ENCODE results near the gene KIF3B. TPM values are rescaled to one million over a fixed set of nuclear protein-coding genes. Genes with fewer than 3 reads are reported as not detected.
"Not testable (repeated sequence)": the region's sequence is repeated elsewhere in the genome, so short reads cannot be mapped to it uniquely, and the experiment has no call there.

KIF3B gene
- total RNA-seq, 1 donor from 2014 or later: 20.1 TPM

DNA sequence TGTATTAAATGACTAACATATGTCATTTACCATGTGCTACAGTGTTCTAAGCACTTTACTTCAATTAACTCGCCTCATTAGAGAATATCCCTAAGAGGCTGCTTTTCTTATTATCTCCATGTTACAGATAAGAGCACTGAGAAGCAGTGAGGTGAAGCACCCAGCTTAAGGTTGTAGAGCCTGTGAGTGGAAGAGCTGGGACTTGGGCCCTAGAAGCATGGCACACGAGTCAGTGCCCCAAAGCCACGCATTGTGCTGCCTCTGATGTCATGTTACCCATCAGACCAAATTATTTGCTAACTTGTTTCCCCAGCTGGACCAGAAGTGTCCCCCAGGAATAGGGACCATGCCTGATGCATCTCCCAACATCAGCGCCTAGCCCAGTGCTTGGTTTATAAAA lies 35.6 kb upstream of the KIF3B start:
- Histone ChIP-seq H3K4me1 (no peaks in the 10 kb centered on the region), H3K27ac (no peak overlapping the region), H3K4me3 (no peak overlapping the region), H3K36me3 (no peaks in the 10 kb centered on the region), H3K27me3 (no peaks in the 10 kb centered on the region), H3K9me3 (no peaks in the 10 kb centered on the region)
- TF ChIP-seq, protein P1, sequence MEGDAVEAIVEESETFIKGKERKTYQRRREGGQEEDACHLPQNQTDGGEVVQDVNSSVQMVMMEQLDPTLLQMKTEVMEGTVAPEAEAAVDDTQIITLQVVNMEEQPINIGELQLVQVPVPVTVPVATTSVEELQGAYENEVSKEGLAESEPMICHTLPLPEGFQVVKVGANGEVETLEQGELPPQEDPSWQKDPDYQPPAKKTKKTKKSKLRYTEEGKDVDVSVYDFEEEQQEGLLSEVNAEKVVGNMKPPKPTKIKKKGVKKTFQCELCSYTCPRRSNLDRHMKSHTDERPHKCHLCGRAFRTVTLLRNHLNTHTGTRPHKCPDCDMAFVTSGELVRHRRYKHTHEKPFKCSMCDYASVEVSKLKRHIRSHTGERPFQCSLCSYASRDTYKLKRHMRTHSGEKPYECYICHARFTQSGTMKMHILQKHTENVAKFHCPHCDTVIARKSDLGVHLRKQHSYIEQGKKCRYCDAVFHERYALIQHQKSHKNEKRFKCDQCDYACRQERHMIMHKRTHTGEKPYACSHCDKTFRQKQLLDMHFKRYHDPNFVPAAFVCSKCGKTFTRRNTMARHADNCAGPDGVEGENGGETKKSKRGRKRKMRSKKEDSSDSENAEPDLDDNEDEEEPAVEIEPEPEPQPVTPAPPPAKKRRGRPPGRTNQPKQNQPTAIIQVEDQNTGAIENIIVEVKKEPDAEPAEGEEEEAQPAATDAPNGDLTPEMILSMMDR (IDR thresholded peaks at IDR 0.05): no peak
- DNase-seq (ENCODE audit: low spot score in 2 of 2): no peak
- intact Hi-C loops (cut with DNase I): no loop called here

DNA sequence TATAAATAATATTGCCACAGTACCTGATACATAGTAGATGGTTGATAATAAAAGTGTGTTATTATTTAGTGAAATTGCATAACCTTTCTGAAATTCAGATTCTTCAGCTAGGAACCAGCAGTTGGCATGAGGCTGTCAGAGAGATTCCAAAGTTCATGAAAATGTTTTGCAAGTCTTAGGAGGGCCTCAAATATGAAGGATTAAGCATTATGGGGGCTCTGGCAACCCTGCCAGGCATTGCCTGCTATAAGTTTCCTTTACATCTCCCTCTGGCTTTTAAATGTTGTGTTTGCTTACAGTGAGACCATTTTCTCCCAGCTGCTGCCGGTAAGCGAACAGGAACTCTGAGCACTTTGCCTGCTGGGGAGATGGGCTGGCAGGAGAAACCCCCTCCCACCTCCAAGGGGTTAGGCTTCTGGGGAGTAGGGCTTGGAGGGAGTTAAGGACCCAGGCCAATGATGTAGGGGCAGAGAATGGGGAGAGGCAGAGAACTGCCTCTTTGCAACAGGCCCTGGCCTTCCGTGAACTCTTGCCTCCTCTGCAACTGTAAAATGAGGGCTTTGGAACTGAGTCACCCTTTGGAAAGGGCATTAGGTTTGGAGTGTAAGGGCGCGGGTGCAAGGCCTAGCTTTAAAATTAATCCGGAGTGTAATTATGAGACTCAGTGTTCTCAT lies 33.2 kb upstream of the KIF3B start:
- no peaks in the 10 kb centered on the region for H3K27me3 ChIP-seq
- H3K9me3 ChIP-seq: no peaks in the 10 kb centered on the region
- no peaks in the 10 kb centered on the region for H3K4me1 ChIP-seq
- no peak for DNase-seq (ENCODE audit: low spot score in 2 of 2)
- H3K36me3 ChIP-seq: no peaks in the 10 kb centered on the region
- intact Hi-C loops (cut with DNase I): no loop called here
- H3K4me3 ChIP-seq: no peak overlapping the region
- TF ChIP-seq, protein P1 (IDR thresholded peaks at IDR 0.05): no peak
- H3K27ac ChIP-seq: no peak overlapping the region

DNA sequence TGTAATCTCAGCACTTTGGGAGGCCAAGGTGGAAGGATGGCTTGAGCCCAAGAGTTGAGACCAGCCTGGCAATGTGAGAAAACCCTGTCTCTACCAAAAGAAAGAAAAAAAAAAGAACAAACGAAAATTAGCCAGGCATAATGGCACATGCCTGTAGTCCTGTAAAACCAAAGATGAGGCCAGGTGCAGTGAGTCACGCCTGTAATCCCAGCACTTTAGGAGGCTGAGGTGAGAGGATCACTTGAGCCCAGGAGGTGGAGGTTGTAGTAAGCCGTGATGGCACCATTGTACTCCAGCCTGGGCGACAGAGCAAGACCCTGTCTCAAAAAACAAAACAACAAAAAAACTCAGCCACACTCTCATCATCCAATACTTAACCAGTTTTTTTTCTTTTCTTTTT lies 32.5 kb upstream of the KIF3B start:
- no peaks in the 10 kb centered on the region for H3K4me1 ChIP-seq

DNA sequence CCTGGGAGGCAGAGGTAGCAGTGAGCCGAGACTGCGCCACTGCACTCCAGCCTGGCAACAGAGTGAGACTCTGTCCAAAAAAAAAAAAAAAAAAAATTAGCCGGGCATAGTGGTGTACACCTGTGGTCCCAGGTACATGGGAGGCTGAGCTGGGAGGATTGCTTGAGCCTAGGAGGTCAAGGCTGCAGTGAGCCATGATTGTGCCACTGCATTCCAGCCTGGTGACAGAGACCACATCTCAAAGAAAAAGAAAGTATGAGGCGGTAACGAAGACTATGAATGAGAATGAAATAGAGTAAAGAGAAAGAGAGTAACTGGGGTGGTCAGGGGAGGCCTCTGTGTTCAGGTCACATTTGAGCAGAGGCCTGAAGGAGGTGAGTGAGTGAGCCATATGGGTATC lies 31.2 kb upstream of the KIF3B start:
- H3K4me3 ChIP-seq; H3K27me3 ChIP-seq; DNase-seq (ENCODE audit: low spot score in 2 of 2); H3K9me3 ChIP-seq; H3K4me1 ChIP-seq; intact Hi-C loops (cut with DNase I); H3K36me3 ChIP-seq; H3K27ac ChIP-seq: not testable (repeated sequence)

More for the DNA sequence above, 32.5 kb upstream of the KIF3B start:
- TF ChIP-seq, protein P1 (IDR thresholded peaks at IDR 0.05): no peak
- Histone ChIP-seq H3K36me3 (no peaks in the 10 kb centered on the region), H3K27me3 (no peaks in the 10 kb centered on the region), H3K4me3 (no peak overlapping the region), H3K9me3 (no peaks in the 10 kb centered on the region), H3K27ac (no peak overlapping the region)
- DNase-seq (ENCODE audit: low spot score in 2 of 2): no peak
- intact Hi-C loops (cut with DNase I): no loop called here

DNA sequence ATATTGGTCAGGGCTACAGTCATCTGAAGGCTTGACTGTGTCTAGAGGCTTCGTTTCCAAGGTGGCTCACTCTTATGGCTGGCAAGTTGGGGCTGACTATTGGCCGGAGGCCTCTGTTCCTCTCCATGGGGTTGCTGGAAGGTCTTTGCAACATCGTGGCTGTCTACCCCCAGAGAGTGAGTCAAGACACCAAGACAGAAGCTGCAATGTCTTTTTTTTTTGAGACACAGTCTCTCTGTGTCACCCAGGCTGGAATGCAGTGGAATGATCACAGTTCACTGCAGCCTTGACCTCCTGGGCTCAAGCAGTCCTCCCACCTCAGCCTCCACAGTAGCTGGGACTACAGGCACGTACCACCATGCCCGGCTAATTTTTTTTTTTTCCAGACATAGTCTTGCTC lies 29.4 kb upstream of the KIF3B start:
- no peaks in the 10 kb centered on the region for H3K9me3 ChIP-seq
- H3K27me3 ChIP-seq: no peaks in the 10 kb centered on the region
- H3K4me1 ChIP-seq: no peaks in the 10 kb centered on the region
- no peak for DNase-seq (ENCODE audit: low spot score in 2 of 2)
- no peak overlapping the region for H3K27ac ChIP-seq
- TF ChIP-seq, protein P1 (IDR thresholded peaks at IDR 0.05): no peak
- intact Hi-C loops (cut with DNase I): no loop called here
- no peaks in the 10 kb centered on the region for H3K36me3 ChIP-seq
- no peak overlapping the region for H3K4me3 ChIP-seq

DNA sequence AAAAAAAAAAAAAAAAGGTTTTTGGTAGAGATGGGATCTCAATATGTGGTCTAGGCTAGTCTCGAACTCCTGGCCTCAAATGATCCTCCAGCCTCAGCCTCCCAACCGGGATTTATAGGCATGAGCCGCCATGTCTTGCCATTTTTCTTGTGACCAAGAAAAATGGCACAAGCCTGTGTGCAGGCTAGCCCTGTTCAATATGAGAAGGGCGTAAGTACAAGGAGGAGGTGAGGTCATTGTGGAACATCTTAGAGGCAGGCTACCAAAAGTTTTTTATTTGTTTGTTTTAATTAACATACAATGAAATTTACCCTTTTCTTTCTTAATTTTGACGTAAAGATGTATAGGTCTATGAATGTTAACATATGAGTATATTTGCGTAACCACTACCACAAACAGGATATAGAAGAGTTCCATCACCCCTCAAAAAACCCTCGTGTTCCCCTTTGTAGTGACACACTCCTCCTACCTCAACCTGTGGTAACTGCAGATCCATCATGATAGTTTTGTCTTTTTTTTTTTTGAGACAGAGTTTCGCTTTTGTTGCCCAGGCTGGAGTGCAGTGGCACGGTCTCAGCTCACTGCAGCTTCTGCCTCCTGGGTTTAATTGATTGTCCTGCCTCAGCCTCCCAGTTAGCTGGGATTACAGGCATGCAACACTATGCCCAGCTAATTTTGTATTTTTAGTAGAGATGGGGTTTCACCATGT lies 28.3 kb upstream of the KIF3B start:
- Histone ChIP-seq H3K36me3 (no peaks in the 10 kb centered on the region), H3K4me3 (no peak overlapping the region), H3K27ac (no peak overlapping the region), H3K27me3 (no peaks in the 10 kb centered on the region), H3K4me1 (no peaks in the 10 kb centered on the region), H3K9me3 (no peaks in the 10 kb centered on the region)
- DNase-seq (ENCODE audit: low spot score in 2 of 2): no peak
- intact Hi-C loops (cut with DNase I): no loop called here
- TF ChIP-seq, protein P1 (IDR thresholded peaks at IDR 0.05): no peak
